Activated CD4-positive, alpha-beta memory T cell treated with anti-CD3 and anti-CD28 coated beads for 36 hours (primary cell): Measurements from ENCODE around the gene CYB561D1. TPM values are rescaled to one million over a fixed set of nuclear protein-coding genes. Genes with fewer than 3 reads are reported as not detected.
"Not testable (repeated sequence)": the region's sequence is repeated elsewhere in the genome, so short reads cannot be mapped to it uniquely, and the experiment has no call there.

Experiments
- CTCF ChIA-PET: fragments of 350-600 bp; sonication (Branson Sonifier 250); formaldehyde crosslinking; loops from one replicate; lab custom pipeline; 2021; ENCODE audit warnings: antibody characterized with exemption, inconsistent platforms; lab: Charles Lee
- POLR2A ChIA-PET: fragments of 350-600 bp; sonication (Branson Sonifier 250); formaldehyde crosslinking; loops from one replicate; lab custom pipeline; 2021; ENCODE audit warnings: antibody characterized with exemption; lab: Charles Lee
- DNase-seq: peaks from one replicate; pipeline ENCODE4 v3.0.0-alpha.2; 2020
- H3K27ac Mint-ChIP-seq: one replicate; pipeline ENCODE4 v1.8.0; 2021; ENCODE audit warnings: mixed read lengths
- H3K27me3 Mint-ChIP-seq: one replicate; pipeline ENCODE4 v1.8.0; 2021; ENCODE audit warnings: mixed read lengths
- H3K36me3 Mint-ChIP-seq: one replicate; pipeline ENCODE4 v1.8.0; 2021; ENCODE audit warnings: mixed read lengths
- H3K4me1 Mint-ChIP-seq: one replicate; pipeline ENCODE4 v1.8.0; 2021; ENCODE audit warnings: low read depth, mixed read lengths
- H3K4me3 Mint-ChIP-seq: one replicate; pipeline ENCODE4 v1.8.0; 2021; ENCODE audit warnings: mild to moderate bottlenecking, mixed read lengths
- H3K9me3 Mint-ChIP-seq: one replicate; pipeline ENCODE4 v1.8.0; 2021; ENCODE audit warnings: mixed read lengths
- intact Hi-C: fragments of 100-400 bp; cut with micrococcal nuclease; formaldehyde crosslinking; loops from one replicate; pipeline ENCODE4 v1.15.1; 2023
- total RNA-seq, 2 experiments: library from RNA; stranded (reverse); gene quantifications; one replicate each; pipeline ENCODE4 v1.2.3, GENCODE V29; 2021

Gene CYB561D1
- total RNA-seq, 2 experiments from 2014 or later, result 6.6 to 8.7 TPM

DNA sequence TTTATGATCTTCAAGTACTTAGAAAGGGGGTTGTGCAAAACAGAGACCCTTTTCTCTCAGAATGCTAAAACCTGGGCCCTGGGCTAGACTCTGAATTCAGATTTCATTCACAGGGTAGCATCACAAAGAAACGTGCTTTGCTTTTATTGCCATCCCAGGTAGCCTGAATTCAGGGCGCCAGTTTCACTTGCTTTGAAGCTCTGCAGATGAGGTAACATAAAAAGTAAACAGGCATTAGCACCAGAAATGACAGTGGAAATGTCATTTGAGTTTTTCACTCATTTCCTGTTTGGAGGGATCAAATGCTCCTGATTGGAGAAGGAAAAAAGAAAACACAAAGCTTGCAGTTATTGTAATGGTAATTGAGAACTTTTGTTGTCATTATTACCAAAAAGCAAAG is 25.0 kb upstream of the CYB561D1 start:
- peaks cover 44% of the 10 kb centered on the region for H3K27me3 Mint-ChIP-seq
- CTCF ChIA-PET, result interaction anchor here (0.9 to 1.9 kb wide), 3 partner anchors 32 to 68 kb away, joined by 3 to 6 read pairs (median 3); no protein-coding TSS in a partner anchor
- no peak overlapping the region for H3K4me3 Mint-ChIP-seq
- no peak overlapping the region for H3K27ac Mint-ChIP-seq
- POLR2A ChIA-PET, result interaction anchor here (0.6 to 0.8 kb wide), 2 partner anchors 14 to 255 kb away, joined by 3 read pairs; no protein-coding TSS in a partner anchor
- H3K4me1 Mint-ChIP-seq, result peaks cover 3% of the 10 kb centered on the region
- H3K9me3 Mint-ChIP-seq, result no peaks in the 10 kb centered on the region
- no peaks in the 10 kb centered on the region for H3K36me3 Mint-ChIP-seq
- intact Hi-C loops, result loop anchor here (5.0 kb wide), 1 partner anchor 42 kb away; the partner anchor contains the start of gene PSMA5
- DNase-seq, result no peak

DNA sequence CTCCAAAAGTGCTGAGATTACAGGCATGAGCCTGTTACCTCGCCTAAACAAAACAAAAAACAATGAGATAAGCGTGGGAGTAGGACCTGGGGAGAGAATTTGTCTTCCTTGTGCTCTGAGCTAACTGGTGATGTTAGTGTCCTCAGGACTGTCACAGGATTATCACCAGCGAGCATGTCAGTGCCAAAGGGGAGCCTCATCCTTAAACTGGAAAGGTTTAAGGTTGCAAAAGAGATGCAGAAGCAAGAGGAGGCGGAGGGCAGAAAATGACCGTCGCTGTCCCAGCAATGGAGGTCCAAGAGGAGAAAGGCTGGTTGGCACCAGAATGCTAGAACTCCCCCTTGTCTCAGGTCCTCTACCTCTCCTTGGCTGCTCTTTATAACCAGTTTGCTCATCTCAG is 23.6 kb upstream of the CYB561D1 start:
- CTCF ChIA-PET, result interaction anchor here (1.4 to 1.9 kb wide), 2 partner anchors 63 to 191 kb away, joined by 5 to 6 read pairs; no protein-coding TSS in a partner anchor
- H3K4me1 Mint-ChIP-seq, result peaks cover 3% of the 10 kb centered on the region
- H3K36me3 Mint-ChIP-seq, result no peaks in the 10 kb centered on the region
- H3K27me3 Mint-ChIP-seq, result peaks cover 33% of the 10 kb centered on the region
- no peaks in the 10 kb centered on the region for H3K9me3 Mint-ChIP-seq
- no peak overlapping the region for H3K4me3 Mint-ChIP-seq
- intact Hi-C loops, result no loop called here
- no peak for DNase-seq
- POLR2A ChIA-PET, result no interaction called here
- no peak overlapping the region for H3K27ac Mint-ChIP-seq

- DNase-seq, result no peak
- no peak overlapping the region for H3K27ac Mint-ChIP-seq
- peaks cover 32% of the 10 kb centered on the region for H3K27me3 Mint-ChIP-seq
- H3K4me3 Mint-ChIP-seq, result no peak overlapping the region
- H3K4me1 Mint-ChIP-seq, result no peaks in the 10 kb centered on the region
- POLR2A ChIA-PET, result no interaction called here
- CTCF ChIA-PET, result no interaction called here
- no peaks in the 10 kb centered on the region for H3K36me3 Mint-ChIP-seq
- intact Hi-C loops, result no loop called here
- H3K9me3 Mint-ChIP-seq, result no peaks in the 10 kb centered on the region
Measured at GRCh38 chr1:109472779-109473178, 21.1 kb upstream of the CYB561D1 start.

DNA sequence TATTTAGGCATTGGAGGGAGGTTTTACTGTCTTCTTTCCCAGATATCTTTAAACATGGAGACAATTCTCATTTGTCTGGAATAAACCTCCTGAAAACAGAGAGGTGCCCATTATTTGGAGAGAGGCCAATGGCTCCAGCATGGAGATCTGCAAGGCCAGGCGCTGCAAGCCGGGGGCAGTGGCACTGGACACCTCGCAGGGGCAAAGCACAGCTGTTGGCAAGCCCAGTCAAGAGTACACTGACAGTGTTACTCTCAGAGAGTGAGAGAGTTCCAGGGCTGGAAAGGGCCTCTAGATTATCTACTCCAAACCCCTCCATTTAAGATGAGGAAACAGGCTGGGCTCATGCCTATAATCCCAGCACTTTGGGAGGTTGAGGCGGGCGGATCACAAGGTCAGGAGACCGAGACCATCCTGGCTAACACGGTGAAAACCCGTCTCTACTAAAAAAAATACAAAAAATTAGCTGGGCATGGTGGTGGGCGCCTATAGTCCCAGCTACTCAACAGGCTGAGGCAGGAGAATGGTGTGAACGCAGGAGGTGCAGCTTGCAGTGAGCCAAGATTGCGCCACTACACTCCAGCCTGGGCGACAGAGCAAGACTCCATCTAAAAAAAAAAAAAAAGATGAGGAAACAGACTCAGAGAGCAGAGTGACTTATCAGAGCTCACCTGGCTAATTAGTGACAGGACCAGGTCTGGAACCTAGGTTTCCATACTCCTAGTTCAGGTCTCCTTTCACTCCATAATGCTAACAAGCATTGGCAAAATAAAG is 20.4 kb upstream of the CYB561D1 start:
- H3K27me3 Mint-ChIP-seq, result peaks cover 26% of the 10 kb centered on the region
- CTCF ChIA-PET, result interaction anchor here (0.6 to 1.2 kb wide), 2 partner anchors 26 to 59 kb away, joined by 4 read pairs; no protein-coding TSS in a partner anchor
- H3K27ac Mint-ChIP-seq, H3K9me3 Mint-ChIP-seq, H3K4me1 Mint-ChIP-seq, DNase-seq, H3K4me3 Mint-ChIP-seq, intact Hi-C loops, H3K36me3 Mint-ChIP-seq, POLR2A ChIA-PET: not testable (repeated sequence)

DNA sequence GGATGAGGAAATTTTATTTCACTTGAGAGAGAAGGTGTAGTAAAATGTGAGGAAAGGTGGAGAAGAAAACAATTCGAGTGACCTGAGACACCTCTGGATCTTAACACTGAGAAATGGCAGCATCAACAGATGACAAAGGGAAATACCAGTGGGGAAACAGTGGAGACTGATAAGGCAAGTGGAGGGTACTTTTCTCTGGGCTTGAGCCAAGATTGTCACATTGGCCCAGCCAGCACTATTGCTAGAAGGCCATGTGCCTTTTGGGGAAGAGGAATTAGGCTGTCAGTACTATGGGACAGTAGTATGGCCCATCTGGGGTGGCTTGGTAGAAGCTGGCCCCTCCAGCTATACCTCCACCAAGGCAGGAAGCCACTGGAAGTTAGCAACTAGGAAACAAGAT is 19.2 kb upstream of the CYB561D1 start:
- POLR2A ChIA-PET, result no interaction called here
- no peak overlapping the region for H3K27ac Mint-ChIP-seq
- intact Hi-C loops, result no loop called here
- no peak overlapping the region for H3K4me3 Mint-ChIP-seq
- no peaks in the 10 kb centered on the region for H3K4me1 Mint-ChIP-seq
- H3K27me3 Mint-ChIP-seq, result peaks cover 26% of the 10 kb centered on the region
- CTCF ChIA-PET, result no interaction called here
- no peaks in the 10 kb centered on the region for H3K36me3 Mint-ChIP-seq
- no peaks in the 10 kb centered on the region for H3K9me3 Mint-ChIP-seq
- no peak for DNase-seq

GRCh38 chr1:109475261-109475660 is 18.6 kb upstream of the CYB561D1 start:
- DNase-seq, result no peak
- Mint-ChIP-seq H3K27me3 (peaks cover 22% of the 10 kb centered on the region), H3K4me1 (no peaks in the 10 kb centered on the region), H3K9me3 (no peaks in the 10 kb centered on the region), H3K4me3 (no peak overlapping the region), H3K36me3 (no peaks in the 10 kb centered on the region), H3K27ac (no peak overlapping the region)
- CTCF ChIA-PET, result no interaction called here
- POLR2A ChIA-PET, result no interaction called here
- intact Hi-C loops, result no loop called here

- Mint-ChIP-seq H3K4me1 (no peaks in the 10 kb centered on the region), H3K36me3 (no peaks in the 10 kb centered on the region), H3K27me3 (peaks cover 12% of the 10 kb centered on the region), H3K9me3 (no peaks in the 10 kb centered on the region), H3K4me3 (no peak overlapping the region), H3K27ac (no peak overlapping the region)
- ChIA-PET POLR2A (no interaction called here), CTCF (interaction anchor here (1.0 kb wide), 1 partner anchor 17 kb away, joined by 3 read pairs; the partner anchor contains the start of gene CYB561D1)
- no peak for DNase-seq
- intact Hi-C loops, result no loop called here
Measured at GRCh38 chr1:109476825-109477224, 17.1 kb upstream of the CYB561D1 start.

DNA sequence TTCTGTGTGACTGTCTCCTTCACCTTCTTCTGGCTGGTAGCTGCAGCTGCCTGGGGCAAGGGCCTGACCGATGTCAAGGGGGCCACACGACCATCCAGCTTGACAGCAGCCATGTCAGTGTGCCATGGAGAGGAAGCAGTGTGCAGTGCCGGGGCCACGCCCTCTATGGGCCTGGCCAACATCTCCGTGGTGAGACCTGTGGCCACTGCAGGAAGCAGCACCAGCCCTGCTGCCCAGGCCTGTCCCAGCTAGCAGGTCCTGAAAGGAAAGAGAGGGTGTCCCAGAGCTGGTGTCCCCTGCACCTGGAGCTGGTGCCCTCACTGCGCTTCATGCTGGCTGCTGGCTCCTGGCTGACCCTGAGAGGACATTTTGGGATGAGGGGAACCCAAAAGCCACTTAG is 16.1 kb upstream of the CYB561D1 start:
- intact Hi-C loops, result no loop called here
- H3K4me3 Mint-ChIP-seq, result no peak overlapping the region
- peaks cover 10% of the 10 kb centered on the region for H3K27me3 Mint-ChIP-seq
- ChIA-PET POLR2A (no interaction called here), CTCF (interaction anchor here (0.6 to 1.3 kb wide), 3 partner anchors 15 to 393 kb away, joined by 3 to 5 read pairs (median 3); no protein-coding TSS in a partner anchor)
- DNase-seq, result no peak
- H3K9me3 Mint-ChIP-seq, result no peaks in the 10 kb centered on the region
- H3K4me1 Mint-ChIP-seq, result peaks cover 7% of the 10 kb centered on the region
- no peaks in the 10 kb centered on the region for H3K36me3 Mint-ChIP-seq
- no peak overlapping the region for H3K27ac Mint-ChIP-seq

DNA sequence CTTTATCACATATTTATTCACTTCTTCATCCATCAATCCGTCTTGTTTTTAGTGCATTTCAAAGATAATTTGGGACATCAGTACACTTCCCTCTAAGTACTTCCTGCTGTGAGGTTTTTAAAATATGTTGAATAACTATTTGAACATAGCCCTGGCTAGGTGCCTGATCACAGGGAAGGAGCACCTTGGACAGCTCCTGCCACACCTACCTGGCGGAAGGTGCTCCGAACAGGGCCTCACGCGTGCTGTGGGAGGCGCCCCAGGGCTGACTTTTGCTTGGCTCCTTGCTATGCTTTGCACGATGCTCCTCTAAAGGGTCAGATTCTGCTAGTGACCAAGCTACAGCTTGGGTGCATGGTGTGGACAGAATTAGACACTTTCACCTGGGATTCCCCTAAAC is 15.1 kb upstream of the CYB561D1 start:
- intact Hi-C loops, result no loop called here
- Mint-ChIP-seq H3K9me3 (no peaks in the 10 kb centered on the region), H3K27me3 (peaks cover 10% of the 10 kb centered on the region), H3K4me1 (peaks cover 14% of the 10 kb centered on the region), H3K27ac (no peak overlapping the region), H3K4me3 (no peak overlapping the region), H3K36me3 (no peaks in the 10 kb centered on the region)
- DNase-seq, result peak; percentile 56
- POLR2A ChIA-PET, result no interaction called here
- CTCF ChIA-PET, result interaction anchor here (0.7 to 1.6 kb wide), 5 partner anchors 11 to 53 kb away, joined by 3 to 6 read pairs (median 5); partner anchors contain the start of gene CYB561D1

- ChIA-PET CTCF (interaction anchor here (1.0 to 1.6 kb wide), 5 partner anchors 11 to 18 kb away, joined by 3 to 6 read pairs (median 5); partner anchors contain the start of gene CYB561D1), POLR2A (no interaction called here)
- Mint-ChIP-seq H3K9me3 (no peaks in the 10 kb centered on the region), H3K36me3 (no peaks in the 10 kb centered on the region), H3K27me3 (peaks cover 10% of the 10 kb centered on the region), H3K27ac (no peak overlapping the region), H3K4me3 (no peak overlapping the region), H3K4me1 (peaks cover 16% of the 10 kb centered on the region)
- no peak for DNase-seq
- intact Hi-C loops, result no loop called here
Measured at GRCh38 chr1:109479311-109479710, 14.6 kb upstream of the CYB561D1 start.

- intact Hi-C loops, result loop anchor here (5.0 kb wide), 1 partner anchor 198 kb away; the partner anchor contains the start of gene PSRC1
- POLR2A ChIA-PET, result no interaction called here
- no peak overlapping the region for H3K4me3 Mint-ChIP-seq
- H3K27ac Mint-ChIP-seq, result no peak overlapping the region
- CTCF ChIA-PET, result interaction anchor here (1.0 to 1.6 kb wide), 2 partner anchors 13 to 14 kb away, joined by 3 to 5 read pairs; partner anchors contain the start of gene CYB561D1
- H3K27me3 Mint-ChIP-seq, result peaks cover 10% of the 10 kb centered on the region
- no peak for DNase-seq
- H3K9me3 Mint-ChIP-seq, result no peaks in the 10 kb centered on the region
- no peaks in the 10 kb centered on the region for H3K36me3 Mint-ChIP-seq
- peaks cover 21% of the 10 kb centered on the region for H3K4me1 Mint-ChIP-seq
Measured at GRCh38 chr1:109479901-109480300, 14.0 kb upstream of the CYB561D1 start.

GRCh38 chr1:109481646-109482045 is 12.2 kb upstream of the CYB561D1 start:
- H3K4me1 Mint-ChIP-seq, result peaks cover 28% of the 10 kb centered on the region
- CTCF ChIA-PET, result interaction anchor here (21.0 to 31.5 kb wide), 2 partner anchors 20 to 50 kb away, joined by 437 to 1096 read pairs; partner anchors contain the start of genes AMIGO1, CYB561D1 and GPR61
- intact Hi-C loops, result loop anchor here (2.0 to 5.0 kb wide), 2 partner anchors 199 to 503 kb away; partner anchors contain the start of genes AHCYL1 and PSRC1
- no peak overlapping the region for H3K4me3 Mint-ChIP-seq
- H3K36me3 Mint-ChIP-seq, result no peaks in the 10 kb centered on the region
- DNase-seq, result no peak
- peaks cover 3% of the 10 kb centered on the region for H3K27me3 Mint-ChIP-seq
- no peaks in the 10 kb centered on the region for H3K9me3 Mint-ChIP-seq
- H3K27ac Mint-ChIP-seq, result no peak overlapping the region
- POLR2A ChIA-PET, result interaction anchor here (3.2 to 4.7 kb wide), 2 partner anchors 12 to 55 kb away, joined by 18 to 36 read pairs; partner anchors contain the start of genes CYB561D1 and PSMA5
